ENCODE data around the gene ALG3.

The ALG3 gene

DNA sequence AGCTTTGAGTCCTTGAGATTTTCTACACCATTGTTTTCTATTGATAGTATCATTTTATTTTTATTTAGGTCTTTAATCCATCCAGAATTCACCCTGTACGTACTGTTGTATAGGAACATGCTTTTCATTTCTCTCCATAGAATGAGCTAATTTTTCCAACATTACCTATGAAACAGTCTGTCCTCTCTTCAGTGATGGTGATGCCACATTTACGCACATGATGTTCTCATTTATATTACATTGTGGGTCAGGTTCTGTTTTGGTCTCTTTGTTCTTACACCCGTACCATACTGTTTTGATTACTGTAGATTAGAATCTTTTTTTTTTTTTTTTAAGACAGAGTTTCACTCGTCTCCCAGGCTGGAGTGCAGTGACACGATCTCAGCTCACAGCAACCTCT, 37.0 kb downstream of the ALG3 start:
- Histone ChIP-seq H3K9ac (ENCODE audit: low read length) (no peak overlapping the region), H3F3A (ENCODE audit: insufficient read depth, low read length) (no peaks in the 10 kb centered on the region), H3K9me2 (replicated peaks; ENCODE audit: insufficient read depth, low read length) (no peaks in the 10 kb centered on the region), H2AFZ (ENCODE audit: low read length) (no peak overlapping the region), H3K9me3 (replicated peaks; ENCODE audit: insufficient read depth, low read length) (no peaks in the 10 kb centered on the region), H3K27ac (ENCODE audit: low read length) (no peak overlapping the region), H3K4me3 (ENCODE audit: low read length) (no peak overlapping the region), H3K4me1 (ENCODE audit: low read length) (no peaks in the 10 kb centered on the region), H4K20me1 (ENCODE audit: insufficient read depth, low read length) (no peaks in the 10 kb centered on the region), H3K27me3 (replicated peaks; ENCODE audit: insufficient read depth, low read length) (peaks cover 5% of the 10 kb centered on the region; the same call in 1 of the 2 replicates), H3K36me3 (replicated peaks; ENCODE audit: insufficient read depth, low read length) (no peaks in the 10 kb centered on the region), H3K79me2 (ENCODE audit: low read length) (no peaks in the 10 kb centered on the region), H3K4me2 (ENCODE audit: low read depth, low read length) (no peak overlapping the region)
- TF ChIP-seq, protein P1, sequence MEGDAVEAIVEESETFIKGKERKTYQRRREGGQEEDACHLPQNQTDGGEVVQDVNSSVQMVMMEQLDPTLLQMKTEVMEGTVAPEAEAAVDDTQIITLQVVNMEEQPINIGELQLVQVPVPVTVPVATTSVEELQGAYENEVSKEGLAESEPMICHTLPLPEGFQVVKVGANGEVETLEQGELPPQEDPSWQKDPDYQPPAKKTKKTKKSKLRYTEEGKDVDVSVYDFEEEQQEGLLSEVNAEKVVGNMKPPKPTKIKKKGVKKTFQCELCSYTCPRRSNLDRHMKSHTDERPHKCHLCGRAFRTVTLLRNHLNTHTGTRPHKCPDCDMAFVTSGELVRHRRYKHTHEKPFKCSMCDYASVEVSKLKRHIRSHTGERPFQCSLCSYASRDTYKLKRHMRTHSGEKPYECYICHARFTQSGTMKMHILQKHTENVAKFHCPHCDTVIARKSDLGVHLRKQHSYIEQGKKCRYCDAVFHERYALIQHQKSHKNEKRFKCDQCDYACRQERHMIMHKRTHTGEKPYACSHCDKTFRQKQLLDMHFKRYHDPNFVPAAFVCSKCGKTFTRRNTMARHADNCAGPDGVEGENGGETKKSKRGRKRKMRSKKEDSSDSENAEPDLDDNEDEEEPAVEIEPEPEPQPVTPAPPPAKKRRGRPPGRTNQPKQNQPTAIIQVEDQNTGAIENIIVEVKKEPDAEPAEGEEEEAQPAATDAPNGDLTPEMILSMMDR (IDR thresholded peaks at IDR 0.05; ENCODE audit: low read length): no peak
- TF ChIP-seq EZH2phosphoT487 (IDR thresholded peaks at IDR 0.05; ENCODE audit: low read length) (no peak), EZH2 (optimal IDR thresholded peaks at IDR 0.05; ENCODE audit: low read depth, low read length) (no peak)
- no peak for DNase-seq

DNA sequence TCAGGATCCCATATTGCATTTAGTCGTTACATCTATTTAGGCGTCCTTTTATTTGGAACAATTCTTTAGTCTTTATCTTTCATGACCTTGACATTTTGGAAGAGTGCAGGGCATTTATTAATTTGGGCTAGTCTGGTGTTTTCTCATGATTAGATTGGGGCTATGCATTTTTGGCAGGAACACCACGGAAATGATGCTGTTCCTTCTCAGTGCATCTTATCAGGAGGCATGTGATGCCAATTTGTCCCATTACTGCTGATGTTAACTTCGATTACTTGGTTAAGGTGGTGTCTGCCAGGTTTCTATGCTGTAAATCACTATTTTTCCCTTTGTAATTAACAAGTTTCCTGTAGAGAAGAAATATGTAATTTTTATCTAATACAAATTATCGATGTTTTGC, 37.5 kb downstream of the ALG3 start:
- Histone ChIP-seq H3K79me2 (ENCODE audit: low read length) (no peaks in the 10 kb centered on the region), H3K27me3 (replicated peaks; ENCODE audit: insufficient read depth, low read length) (peaks cover 5% of the 10 kb centered on the region; the same call in 1 of the 2 replicates), H3K27ac (ENCODE audit: low read length) (no peak overlapping the region), H3K36me3 (replicated peaks; ENCODE audit: insufficient read depth, low read length) (no peaks in the 10 kb centered on the region), H2AFZ (ENCODE audit: low read length) (no peak overlapping the region), H3K4me3 (ENCODE audit: low read length) (no peak overlapping the region), H3K9me2 (replicated peaks; ENCODE audit: insufficient read depth, low read length) (no peaks in the 10 kb centered on the region), H3K4me2 (ENCODE audit: low read depth, low read length) (no peak overlapping the region), H3F3A (ENCODE audit: insufficient read depth, low read length) (no peaks in the 10 kb centered on the region), H3K4me1 (ENCODE audit: low read length) (no peaks in the 10 kb centered on the region), H3K9me3 (replicated peaks; ENCODE audit: insufficient read depth, low read length) (no peaks in the 10 kb centered on the region), H3K9ac (ENCODE audit: low read length) (no peak overlapping the region), H4K20me1 (ENCODE audit: insufficient read depth, low read length) (no peaks in the 10 kb centered on the region)
- DNase-seq: no peak
- TF ChIP-seq EZH2phosphoT487 (IDR thresholded peaks at IDR 0.05; ENCODE audit: low read length) (no peak), EZH2 (optimal IDR thresholded peaks at IDR 0.05; ENCODE audit: low read depth, low read length) (no peak)
- TF ChIP-seq, protein P1 (IDR thresholded peaks at IDR 0.05; ENCODE audit: low read length): no peak

DNA sequence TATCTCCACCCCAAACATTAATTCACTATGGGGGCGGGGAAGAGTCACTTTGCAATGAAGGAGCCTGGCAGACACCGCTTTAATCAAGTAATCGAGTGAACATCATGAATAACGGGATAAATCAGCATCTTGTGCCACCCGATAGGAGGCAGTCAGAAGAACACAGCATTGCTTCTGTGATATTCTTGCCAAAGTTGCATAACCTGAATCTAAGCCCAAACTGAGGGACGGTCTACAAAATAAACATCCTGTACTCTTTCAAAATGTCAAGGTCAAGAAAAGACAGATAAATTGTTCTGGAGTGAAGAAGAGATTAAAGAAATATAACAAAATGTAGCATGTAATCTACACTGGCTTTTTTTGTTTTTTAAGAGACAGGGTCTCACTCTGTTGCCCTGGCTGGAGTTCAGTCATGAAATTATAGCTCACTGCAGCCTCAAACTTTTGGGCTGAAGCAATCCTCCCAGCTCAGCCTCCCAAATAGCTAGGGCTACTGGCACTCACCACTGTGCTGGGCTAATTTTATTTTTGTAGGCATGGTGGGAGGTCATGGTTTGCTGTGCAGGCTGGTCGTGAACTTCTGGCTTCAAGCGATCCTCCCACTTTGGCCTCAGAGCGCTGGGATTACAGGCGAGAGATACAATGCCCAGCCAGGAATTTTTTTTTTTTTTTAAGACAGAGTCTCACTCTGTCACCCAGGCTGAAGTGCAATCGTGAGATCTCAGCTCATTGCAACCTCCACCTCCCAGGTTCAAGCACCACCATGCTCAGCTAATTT, 39.4 kb downstream of the ALG3 start:
- Histone ChIP-seq H3K27ac (ENCODE audit: low read length) (no peak overlapping the region), H4K20me1 (ENCODE audit: insufficient read depth, low read length) (no peaks in the 10 kb centered on the region), H3F3A (ENCODE audit: insufficient read depth, low read length) (no peaks in the 10 kb centered on the region), H3K4me1 (ENCODE audit: low read length) (no peaks in the 10 kb centered on the region), H3K9ac (ENCODE audit: low read length) (no peak overlapping the region), H3K36me3 (replicated peaks; ENCODE audit: insufficient read depth, low read length) (no peaks in the 10 kb centered on the region), H3K79me2 (ENCODE audit: low read length) (no peaks in the 10 kb centered on the region), H3K9me2 (replicated peaks; ENCODE audit: insufficient read depth, low read length) (no peaks in the 10 kb centered on the region), H3K9me3 (replicated peaks; ENCODE audit: insufficient read depth, low read length) (no peaks in the 10 kb centered on the region), H3K4me2 (ENCODE audit: low read depth, low read length) (no peak overlapping the region), H3K4me3 (ENCODE audit: low read length) (no peak overlapping the region), H3K27me3 (replicated peaks; ENCODE audit: insufficient read depth, low read length) (peaks cover 5% of the 10 kb centered on the region; the same call in 1 of the 2 replicates), H2AFZ (ENCODE audit: low read length) (no peak overlapping the region)
- TF ChIP-seq EZH2phosphoT487 (IDR thresholded peaks at IDR 0.05; ENCODE audit: low read length): no peak
- no peak for TF ChIP-seq EZH2 (optimal IDR thresholded peaks at IDR 0.05; ENCODE audit: low read depth, low read length)
- TF ChIP-seq, protein P1 (IDR thresholded peaks at IDR 0.05; ENCODE audit: low read length): no peak
- DNase-seq: no peak

All from MM.1S (cell line).